GM12864 (cell line): Measurements from ENCODE around the gene PHC3.
A peak's percentile ranks its signal among the peaks of the same experiment; 100 is the strongest.

Experiments
- DNase-seq: peaks from one replicate; pipeline ENCODE4 v3.0.0-alpha.2; 2011; ENCODE audit warnings: low read depth
- H3K4me3 ChIP-seq: 2 replicates; pipeline ENCODE4 v1.5.1; 2011; ENCODE audit warnings: mild to moderate bottlenecking, low read depth, low read length, control low read depth
- TF ChIP-seq, protein P1 (sequence below): IDR thresholded peaks from 2 replicates; pipeline ENCODE4 v1.5.1; 2011; ENCODE audit warnings: low read depth, mild to moderate bottlenecking, moderate library complexity, low read length, control low read depth, inconsistent platforms; ENCODE audit errors: missing control alignments

Gene PHC3

DNA sequence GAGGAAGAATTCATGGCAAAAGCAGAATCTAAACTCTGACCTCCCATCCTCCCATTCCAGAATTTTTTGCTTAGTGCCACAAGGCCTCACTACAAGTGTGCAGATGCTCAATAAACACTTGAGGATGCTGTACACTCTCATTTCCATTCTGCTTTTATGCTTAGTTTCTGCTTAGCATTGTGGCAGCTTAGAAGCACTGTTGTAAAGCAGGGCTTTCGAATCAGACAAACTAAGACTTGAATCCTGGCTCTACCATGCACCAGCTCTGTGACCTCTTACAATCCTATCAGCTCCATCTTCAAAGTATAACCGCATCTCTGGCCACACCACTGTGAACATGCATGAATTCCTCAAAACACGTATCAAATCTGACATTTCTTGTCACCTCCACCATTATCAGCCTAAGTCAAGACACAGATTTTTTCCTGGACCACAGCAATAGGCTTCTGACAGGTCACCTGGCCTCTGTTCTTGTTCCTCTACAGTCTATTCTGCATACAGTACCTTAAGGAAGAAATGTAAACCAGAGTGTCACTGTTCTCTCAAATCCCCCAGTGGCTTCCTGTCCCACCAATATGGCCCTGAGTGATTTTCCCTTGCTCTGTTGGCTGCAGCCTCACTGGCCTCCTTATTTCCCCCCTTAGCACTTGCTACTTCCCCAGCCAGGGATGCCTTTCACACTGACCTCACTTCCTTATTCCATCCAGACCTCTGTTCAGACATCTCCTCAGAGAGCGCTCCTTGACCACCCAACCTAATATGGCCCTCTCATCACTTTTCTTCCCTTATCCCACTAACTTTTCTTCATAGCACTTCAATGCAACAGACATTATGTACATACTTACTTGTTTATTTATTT lies 8.1 kb upstream of the PHC3 start:
- H3K4me3 ChIP-seq, result no peak overlapping the region
- TF ChIP-seq, protein P1, sequence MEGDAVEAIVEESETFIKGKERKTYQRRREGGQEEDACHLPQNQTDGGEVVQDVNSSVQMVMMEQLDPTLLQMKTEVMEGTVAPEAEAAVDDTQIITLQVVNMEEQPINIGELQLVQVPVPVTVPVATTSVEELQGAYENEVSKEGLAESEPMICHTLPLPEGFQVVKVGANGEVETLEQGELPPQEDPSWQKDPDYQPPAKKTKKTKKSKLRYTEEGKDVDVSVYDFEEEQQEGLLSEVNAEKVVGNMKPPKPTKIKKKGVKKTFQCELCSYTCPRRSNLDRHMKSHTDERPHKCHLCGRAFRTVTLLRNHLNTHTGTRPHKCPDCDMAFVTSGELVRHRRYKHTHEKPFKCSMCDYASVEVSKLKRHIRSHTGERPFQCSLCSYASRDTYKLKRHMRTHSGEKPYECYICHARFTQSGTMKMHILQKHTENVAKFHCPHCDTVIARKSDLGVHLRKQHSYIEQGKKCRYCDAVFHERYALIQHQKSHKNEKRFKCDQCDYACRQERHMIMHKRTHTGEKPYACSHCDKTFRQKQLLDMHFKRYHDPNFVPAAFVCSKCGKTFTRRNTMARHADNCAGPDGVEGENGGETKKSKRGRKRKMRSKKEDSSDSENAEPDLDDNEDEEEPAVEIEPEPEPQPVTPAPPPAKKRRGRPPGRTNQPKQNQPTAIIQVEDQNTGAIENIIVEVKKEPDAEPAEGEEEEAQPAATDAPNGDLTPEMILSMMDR, result no peak

DNA sequence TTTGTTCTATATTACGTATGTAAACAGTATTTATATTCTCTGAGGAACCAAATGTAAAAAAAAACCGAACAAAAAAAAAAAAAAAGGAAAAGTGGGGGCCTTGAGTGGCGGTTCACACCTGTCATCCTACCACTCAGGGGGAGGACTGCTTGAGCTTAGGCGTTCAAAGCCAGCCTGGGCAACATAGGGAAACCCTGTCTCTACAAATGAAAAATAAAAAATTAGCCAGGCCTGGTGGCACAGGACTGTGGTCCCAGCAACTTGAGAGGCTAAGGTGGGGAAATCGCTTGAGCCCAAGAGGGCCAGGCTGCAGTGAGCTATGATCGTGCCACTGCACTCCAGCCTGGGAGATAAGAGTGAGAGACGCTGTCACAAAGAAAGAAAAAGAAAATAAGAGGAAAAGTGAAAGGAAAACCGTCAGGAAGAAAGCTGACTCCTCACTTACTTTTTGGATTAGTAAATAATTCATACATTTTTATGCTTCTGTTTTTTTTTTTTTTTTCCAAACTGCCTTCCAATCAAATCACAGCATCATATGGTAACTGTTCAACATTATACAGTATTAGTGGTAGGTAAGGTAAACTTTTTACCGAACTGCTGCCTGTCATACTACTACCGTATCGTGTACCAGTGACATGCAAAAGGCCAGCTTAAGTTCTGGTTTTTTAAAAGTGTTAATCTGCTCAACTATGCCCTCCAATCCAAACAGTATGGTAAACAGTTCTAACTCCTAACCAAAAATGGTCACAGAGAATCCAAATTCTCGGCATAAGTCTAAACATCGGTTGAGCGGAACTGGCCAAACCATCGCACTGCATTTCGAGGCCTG lies 1.2 kb downstream of the PHC3 start:
- TF ChIP-seq, protein P1, result no peak
- peak overlapping the region; percentile 98 for H3K4me3 ChIP-seq
- no peak for DNase-seq

More for the DNA sequence above, 8.1 kb upstream of the PHC3 start:
- DNase-seq, result no peak

DNA sequence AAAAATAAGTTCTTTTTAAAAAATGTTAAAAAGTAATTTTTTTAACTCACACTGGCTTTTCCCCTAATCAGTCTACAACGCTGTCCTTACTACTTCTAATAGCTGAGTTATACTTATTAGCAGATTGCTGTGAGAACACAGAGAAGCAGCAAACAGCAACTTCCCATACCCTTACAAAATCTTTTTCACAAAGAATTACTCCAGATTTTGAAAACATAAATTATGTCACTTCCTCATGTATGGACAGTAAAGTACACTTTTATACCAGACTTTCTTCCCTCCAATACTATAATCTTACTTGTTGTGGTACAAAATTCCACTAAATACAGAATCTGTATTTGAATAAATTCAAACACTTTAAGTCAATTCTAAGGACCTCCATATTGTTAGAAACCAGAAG lies 2.1 kb downstream of the PHC3 start:
- TF ChIP-seq, protein P1, result no peak
- no peak for DNase-seq
- peak overlapping the region; percentile 98; the same call in 1 of the 2 replicates for H3K4me3 ChIP-seq

DNA sequence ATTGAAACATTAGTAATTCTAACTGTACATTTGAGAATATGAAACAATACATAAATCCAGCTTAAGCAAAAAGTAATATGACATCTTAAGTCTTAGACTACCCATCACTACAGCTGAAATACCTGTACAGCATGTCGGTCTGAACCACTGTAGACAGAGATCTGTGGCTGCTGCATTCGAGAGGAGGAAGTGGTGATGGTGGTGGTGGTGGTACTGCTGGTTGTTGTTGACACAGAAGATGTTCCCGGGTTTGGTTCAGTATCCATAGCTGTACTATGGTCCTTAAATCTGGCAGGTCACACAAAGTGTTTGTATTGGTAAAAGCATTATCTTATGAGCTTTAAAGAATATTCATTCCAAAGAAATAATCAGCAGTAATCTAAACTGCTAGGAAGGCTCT lies 2.9 kb downstream of the PHC3 start:
- TF ChIP-seq, protein P1, result no peak
- no peak for DNase-seq
- peak overlapping the region; percentile 21; the same call in 1 of the 2 replicates for H3K4me3 ChIP-seq

DNA sequence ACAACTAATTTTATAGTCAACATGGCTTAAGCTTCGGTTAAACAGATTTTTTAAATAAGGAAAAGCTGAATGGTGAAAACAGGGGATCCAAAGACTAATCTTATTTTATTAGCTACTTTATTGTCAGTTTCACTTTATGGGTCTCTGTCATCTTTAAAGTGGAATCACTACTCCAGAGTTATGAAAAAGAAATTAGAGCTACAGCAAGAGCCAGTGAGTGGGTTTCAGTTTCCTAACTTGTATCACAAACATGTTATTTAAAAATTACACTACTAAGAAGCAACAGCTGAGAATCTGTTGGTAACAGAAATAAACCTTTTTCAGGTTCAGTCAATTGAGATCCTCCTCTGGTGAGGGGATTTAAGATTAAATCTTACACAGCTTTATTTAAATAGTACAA lies 10.0 kb downstream of the PHC3 start:
- DNase-seq, result no peak
- H3K4me3 ChIP-seq, result no peak overlapping the region; the same call in 1 of the 2 replicates
- TF ChIP-seq, protein P1, result no peak

DNA sequence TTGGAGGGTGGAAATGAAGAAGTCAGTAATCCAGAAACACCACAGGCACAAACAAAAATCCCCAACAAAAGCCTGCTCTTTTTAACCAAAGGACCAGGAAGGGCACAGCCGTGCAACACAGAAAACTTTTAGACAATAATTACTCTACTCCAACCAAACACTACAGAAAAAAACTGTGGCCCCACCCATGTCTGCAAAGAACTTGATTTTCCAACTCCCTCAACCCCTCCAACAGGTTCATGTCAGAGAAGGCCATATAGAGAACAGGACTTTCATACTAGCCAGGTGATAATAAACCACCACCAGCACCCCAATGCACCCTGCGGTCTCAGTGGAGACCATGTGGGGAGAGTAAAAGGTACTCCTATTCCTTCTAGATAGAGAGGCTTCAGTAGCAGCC lies 16.8 kb downstream of the PHC3 start:
- TF ChIP-seq, protein P1, result no peak
- no peak for DNase-seq
- no peak overlapping the region for H3K4me3 ChIP-seq
